HCT116 (cell line): ENCODE results near the gene TEX26. TPM values are rescaled to one million over a fixed set of nuclear protein-coding genes. Genes with fewer than 3 reads are reported as not detected.

Experiments
- ATAC-seq: fragments of 200-7000 bp; cut with Tn5 transposase; 2 replicates; pipeline ENCODE4 v1.9.1; 2020; ENCODE audit warnings: mild to moderate bottlenecking, moderate library complexity
- BruUV-seq: library from RNA; stranded (reverse); fragments of 400-500 nt; replicated peaks from 2 replicates; lab custom pipeline; 2021; lab: Mats Ljungman, UMichigan
- CTCF ChIA-PET: fragments of 300-600 bp; sonication (Branson Sonifier 250); formaldehyde crosslinking; loops from one replicate; lab custom pipeline; 2021; ENCODE audit warnings: antibody characterized with exemption; lab: Charles Lee
- POLR2A ChIA-PET: fragments of 300-600, 350-600 bp; sonication (Branson Sonifier 250); formaldehyde crosslinking; loops from one replicate; lab custom pipeline; 2021; ENCODE audit warnings: antibody characterized with exemption; lab: Charles Lee
- RAD21 ChIA-PET, 2 experiments: fragments of 300-600 bp; sonication (Branson Sonifier 250); formaldehyde crosslinking; loops; one replicate each; lab custom pipeline; 2023; ENCODE audit warnings: low total read pairs in 2 of 2; ENCODE audit not compliant: uncharacterized antibody in 2 of 2, unreplicated experiment in 2 of 2, low non-redundant PET in 1 of 2; lab: Charles Lee
- DNase-seq: peaks from one replicate; pipeline ENCODE4 v3.0.0-alpha.2; 2010; ENCODE audit warnings: low read depth, low spot score
- H2AFZ ChIP-seq: fragments of 200-600 bp; shearing (Covaris generic), sonication (generic); 2 replicates; pipeline ENCODE4 v1.6.1; 2017; ENCODE audit warnings: low read depth, mixed run types, mixed read lengths, antibody characterized with exemption, low read length; ENCODE audit not compliant: poor library complexity, severe bottlenecking
- H3K27ac ChIP-seq: 2 replicates; pipeline ENCODE4 v1.5.1; 2012; ENCODE audit warnings: low read depth, low read length
- H3K27me3 ChIP-seq: fragments of 200-600 bp; sonication (generic); 2 replicates; pipeline ENCODE4 v1.6.1; 2016; ENCODE audit warnings: mixed run types, low read length, mixed read lengths; ENCODE audit not compliant: insufficient read depth
- H3K36me3 ChIP-seq, 2 experiments: fragments of 200-500 bp in 1 of 2; fragments of 200-600 bp in 1 of 2; sonication (Bioruptor generic) in 1 of 2; sonication (generic) in 1 of 2; 2 replicates each; pipeline versions ENCODE4 v1.5.1 to v1.6.1; 2014 to 2016; ENCODE audit warnings: low read length in 2 of 2, inconsistent platforms in 1 of 2, mixed read lengths in 1 of 2, mixed run types in 1 of 2; ENCODE audit not compliant: insufficient read depth in 2 of 2, control insufficient read depth in 1 of 2
- H3K4me1 ChIP-seq, 2 experiments: fragments of 200-600 bp in 1 of 2; sonication (generic) in 1 of 2; 2 replicates each; pipeline versions ENCODE4 v1.5.1 to v1.6.1; 2012 to 2017; ENCODE audit warnings: low read length in 2 of 2, inconsistent platforms in 1 of 2, mild to moderate bottlenecking in 1 of 2, mixed read lengths in 1 of 2, mixed run types in 1 of 2, moderate library complexity in 1 of 2; ENCODE audit not compliant: insufficient read depth in 2 of 2, control insufficient read depth in 1 of 2
- H3K4me2 ChIP-seq: fragments of 200-600 bp; sonication (generic); 2 replicates; pipeline ENCODE4 v1.6.1; 2017; ENCODE audit warnings: mixed run types, low read length, mixed read lengths
- H3K4me3 ChIP-seq, 2 experiments: fragments of 200-600 bp in 1 of 2; sonication (generic) in 1 of 2; replicated peaks in 1 of 2; 2 replicates each; pipeline ENCODE4 v1.5.1; 2011 to 2016; ENCODE audit warnings: low read length in 2 of 2, control low read depth in 1 of 2, low read depth in 1 of 2, mild to moderate bottlenecking in 1 of 2, mixed read lengths in 1 of 2, mixed run types in 1 of 2
- H3K79me2 ChIP-seq: fragments of 200-600 bp; sonication (generic); 2 replicates; pipeline ENCODE4 v1.6.1; 2017; ENCODE audit warnings: mild to moderate bottlenecking, mixed run types, low read length, moderate library complexity, mixed read lengths; ENCODE audit not compliant: insufficient read depth
- H3K9ac ChIP-seq: fragments of 200-600 bp; sonication (generic); 2 replicates; pipeline ENCODE4 v1.6.1; 2016; ENCODE audit warnings: low read length, mixed read lengths
- H3K9me2 ChIP-seq: fragments of 200-600 bp; sonication (generic), shearing (Covaris generic); 2 replicates; pipeline ENCODE4 v1.6.1; 2017; ENCODE audit warnings: mixed run types, mild to moderate bottlenecking, moderate library complexity; ENCODE audit not compliant: insufficient read depth
- H3K9me3 ChIP-seq, 2 experiments: fragments of 200-500 bp in 1 of 2; fragments of 200-600 bp in 1 of 2; sonication (Bioruptor generic) in 1 of 2; sonication (generic) in 1 of 2; 2 replicates each; pipeline ENCODE4 v1.6.1; 2014 to 2017; ENCODE audit warnings: low read length in 2 of 2, mixed read lengths in 2 of 2, inconsistent platforms in 1 of 2, low read depth in 1 of 2, mild to moderate bottlenecking in 1 of 2, mixed run types in 1 of 2, moderate library complexity in 1 of 2; ENCODE audit not compliant: control insufficient read depth in 1 of 2, insufficient read depth in 1 of 2
- H4K20me1 ChIP-seq: fragments of 200-600 bp; sonication (generic), shearing (Covaris generic); 2 replicates; pipeline ENCODE4 v1.6.1; 2017; ENCODE audit warnings: mixed run types, mild to moderate bottlenecking, moderate library complexity; ENCODE audit not compliant: insufficient read depth
- ATF3 ChIP-seq: IDR thresholded peaks from 2 replicates; pipeline ENCODE4 v1.6.1; 2012
- CTCF ChIP-seq, 3 experiments: fragments of 200-600 bp in 1 of 3; sonication (generic) in 1 of 3; IDR thresholded peaks in 2 of 3; conservative IDR thresholded peaks in 1 of 3; 2 replicates each; pipeline ENCODE4 v1.5.1; 2012 to 2017; ENCODE audit warnings: low read depth in 2 of 3, low read length in 2 of 3, antibody characterized with exemption in 1 of 3, borderline replicate concordance in 1 of 3, control low read depth in 1 of 3, mild to moderate bottlenecking in 1 of 3, mixed read lengths in 1 of 3, mixed run types in 1 of 3, moderate library complexity in 1 of 3; ENCODE audit not compliant: insufficient read depth in 1 of 3
- ELF1 ChIP-seq: IDR thresholded peaks from 2 replicates; pipeline ENCODE4 v1.6.1; 2012; ENCODE audit warnings: low read depth, borderline replicate concordance
- MAX ChIP-seq: IDR thresholded peaks from 2 replicates; pipeline ENCODE4 v1.6.1; 2012
- RAD21 ChIP-seq: IDR thresholded peaks from 2 replicates; pipeline ENCODE4 v1.6.1; 2012; ENCODE audit warnings: low read depth, mild to moderate bottlenecking
- REST ChIP-seq: IDR thresholded peaks from 2 replicates; pipeline ENCODE4 v1.6.1; 2012; ENCODE audit warnings: low read depth
- SP1 ChIP-seq: IDR thresholded peaks from 2 replicates; pipeline ENCODE4 v1.6.1; 2012; ENCODE audit warnings: low read depth
- SRF ChIP-seq: IDR thresholded peaks from 2 replicates; pipeline ENCODE4 v1.6.1; 2012; ENCODE audit warnings: low read depth
- ZFX ChIP-seq: fragments of 450-650 bp; IDR thresholded peaks from 2 replicates; pipeline ENCODE4 v1.6.1; 2017
- intact Hi-C: fragments of 100-400 bp; cut with micrococcal nuclease; formaldehyde crosslinking; loops from 2 replicates; pipeline ENCODE4 v1.10.0; 2022
- total RNA-seq: library from RNA; stranded (reverse); gene quantifications from one replicate; pipeline ENCODE4 v1.2.1, GENCODE V29; 2021; ENCODE audit not compliant: unreplicated experiment

TEX26 gene
- total RNA-seq, 1 experiment from 2014 or later = not detected

- TF ChIP-seq REST = no peak
- TF ChIP-seq ELF1 = no peak
These were observed 43.6 kb downstream of the TEX26 start (continued) for GRCh38 chr13:30976025-30976424.

- H3K27ac ChIP-seq = peak overlapping the region; percentile 1; the same call in 1 of the 2 replicates
- H3K36me3 ChIP-seq = no peaks in the 10 kb centered on the region
- ATAC-seq (peak; percentile 81), DNase-seq (peak; percentile 38)
- H3K9me2 ChIP-seq = no peaks in the 10 kb centered on the region
- no peak overlapping the region; a peak in 1 of 4 replicates for H3K4me3 ChIP-seq
- no peaks in the 10 kb centered on the region for H4K20me1 ChIP-seq
- H3K27me3 ChIP-seq = no peaks in the 10 kb centered on the region
- H3K9me3 ChIP-seq = no peaks in the 10 kb centered on the region
- ChIA-PET RAD21 (interaction anchor here in 1 of 2 experiments (0.6 kb wide), 1 partner anchor 22 kb away, joined by 3 read pairs; no protein-coding TSS in a partner anchor), CTCF (interaction anchor here (0.6 to 3.3 kb wide), 24 partner anchors 9 to 1132 kb away, joined by 3 to 25 read pairs (median 3); no protein-coding TSS in a partner anchor), POLR2A (no interaction called here)
- peak overlapping the region; percentile 69 for H2AFZ ChIP-seq
- no peaks in the 10 kb centered on the region for H3K79me2 ChIP-seq
- H3K9ac ChIP-seq = no peak overlapping the region
- intact Hi-C loops = loop anchor here (5.0 kb wide), 1 partner anchor 68 kb away; no protein-coding TSS in a partner anchor
- peak overlapping the region; percentile 58 for H3K4me2 ChIP-seq
- no TSS peak for BruUV-seq
- H3K4me1 ChIP-seq = peaks cover 18 to 25% of the 10 kb centered on the region in 2 experiments
- TF ChIP-seq SRF = no peak
- TF ChIP-seq SP1 = no peak
- no peak for TF ChIP-seq ATF3
- TF ChIP-seq ZFX = no peak
- TF ChIP-seq MAX = no peak
- TF ChIP-seq CTCF (IDR thresholded peaks at IDR 0.05 in 2 of 3, conservative IDR thresholded peaks at IDR 0.05 in 1 of 3; ENCODE audit: borderline replicate concordance in 1 of 3, insufficient read depth in 1 of 3, low read depth in 2 of 3, low read length in 2 of 3) = peak; percentile 46 to 96 (median 95); a peak in 5 of 6 replicates
- no peak for TF ChIP-seq REST
- peak; percentile 60 for TF ChIP-seq RAD21
These were observed 46.8 kb downstream of the TEX26 start for GRCh38 chr13:30978981-30979956.
